Endometrium (tissue), 2 donors: ENCODE measurements around the gene SNCAIP.
"Not testable (repeated sequence)": the region's sequence is repeated elsewhere in the genome, so short reads cannot be mapped to it uniquely, and the experiment has no call there.

Experiments
- FAIRE-seq: peaks from 2 replicates; lab custom pipeline; 2012; peaks lifted over from hg19 to GRCh38; lab: Jason Lieb, UNC
- donor health status: control.
- donor health status: control.

Gene SNCAIP

GRCh38 chr5:122315521-122315920 is 3.5 kb downstream of the SNCAIP start:
- no peak for FAIRE-seq

- FAIRE-seq, result no peak
Observed at GRCh38 chr5:122316656-122317055, 4.6 kb downstream of the SNCAIP start.

- no peak for FAIRE-seq
Observed at GRCh38 chr5:122319897-122320296, 7.9 kb downstream of the SNCAIP start.

- FAIRE-seq, result no peak
Observed at GRCh38 chr5:122321921-122322320, 9.9 kb downstream of the SNCAIP start.

GRCh38 chr5:122322801-122323548 is 10.9 kb downstream of the SNCAIP start:
- FAIRE-seq, result no peak

GRCh38 chr5:122323738-122324137 is 11.7 kb downstream of the SNCAIP start:
- FAIRE-seq, result no peak

- no peak for FAIRE-seq
Observed at GRCh38 chr5:122327110-122327509, 15.1 kb downstream of the SNCAIP start.

- FAIRE-seq, result no peak
Observed at GRCh38 chr5:122330881-122331280, 18.8 kb downstream of the SNCAIP start.

- FAIRE-seq, result peak; percentile 50
Observed at GRCh38 chr5:122332599-122333555, 20.8 kb downstream of the SNCAIP start.

- FAIRE-seq, result no peak
Observed at GRCh38 chr5:122333564-122333963, 21.5 kb downstream of the SNCAIP start.

GRCh38 chr5:122339591-122339990 is 27.6 kb downstream of the SNCAIP start:
- no peak for FAIRE-seq

- no peak for FAIRE-seq
Observed at GRCh38 chr5:122341087-122341486, 29.1 kb downstream of the SNCAIP start.

GRCh38 chr5:122342256-122342655 is 30.2 kb downstream of the SNCAIP start:
- no peak for FAIRE-seq

- FAIRE-seq, result peak; percentile 98
Observed at GRCh38 chr5:122346897-122347581, 35.0 kb downstream of the SNCAIP start.

GRCh38 chr5:122350496-122350895 is 38.5 kb downstream of the SNCAIP start:
- no peak for FAIRE-seq

- peak; percentile 98 for FAIRE-seq
Observed at GRCh38 chr5:122351416-122352157, 39.5 kb downstream of the SNCAIP start.

GRCh38 chr5:122352331-122352730 is 40.3 kb downstream of the SNCAIP start:
- FAIRE-seq, result no peak

- not testable (repeated sequence) for FAIRE-seq
Observed at GRCh38 chr5:122353361-122353760, 41.3 kb downstream of the SNCAIP start.

GRCh38 chr5:122354293-122354692 is 42.3 kb downstream of the SNCAIP start:
- FAIRE-seq, result no peak

GRCh38 chr5:122355324-122355723 is 43.3 kb downstream of the SNCAIP start:
- no peak for FAIRE-seq

GRCh38 chr5:122356855-122357254 is 44.8 kb downstream of the SNCAIP start:
- no peak for FAIRE-seq
